H1 (cell line): ENCODE measurements around the gene FOXO1. TPM values are rescaled to one million over a fixed set of nuclear protein-coding genes. Genes with fewer than 3 reads are reported as not detected.

Experiments used
- CTCF ChIA-PET: fragments of 300-600 bp; sonication (Branson Sonifier 250); formaldehyde crosslinking; loops from one replicate; lab custom pipeline; 2021; ENCODE audit not compliant: partially characterized antibody; lab: Charles Lee
- POLR2A ChIA-PET: fragments of 300-600 bp; sonication (Branson Sonifier 250); formaldehyde crosslinking; loops from one replicate; lab custom pipeline; 2021; ENCODE audit warnings: inconsistent platforms; ENCODE audit not compliant: partially characterized antibody; lab: Charles Lee
- DNase-seq, 2 experiments: peaks; one replicate each; pipeline versions ENCODE4 v3.0.0 to v3.0.0-alpha.2; 2010 to 2022; ENCODE audit warnings: low spot score in 2 of 2, low read depth in 1 of 2, mixed read lengths in 1 of 2
- FAIRE-seq: peaks from 2 replicates; lab custom pipeline; 2011; peaks lifted over from hg19 to GRCh38; lab: Jason Lieb, UNC
- H2AFZ ChIP-seq: 2 replicates; pipeline ENCODE4 v1.8.1; 2012; ENCODE audit warnings: low read length, inconsistent platforms
- H2AK5ac ChIP-seq: 2 replicates; pipeline ENCODE4 v1.6.1; 2013; ENCODE audit warnings: low read depth, low read length
- H2BK120ac ChIP-seq: replicated peaks from 2 replicates; pipeline ENCODE3; 2013; ENCODE audit warnings: low read depth, low read length, inconsistent platforms
- H2BK12ac ChIP-seq: 2 replicates; pipeline ENCODE4 v1.6.1; 2013; ENCODE audit warnings: low read depth, low read length
- H2BK15ac ChIP-seq: 2 replicates; pipeline ENCODE4 v1.6.1; 2013; ENCODE audit warnings: low read length
- H2BK20ac ChIP-seq: 2 replicates; pipeline ENCODE4 v1.6.1; 2013; ENCODE audit warnings: low read length
- H2BK5ac ChIP-seq: 2 replicates; pipeline ENCODE4 v1.6.1; 2013; ENCODE audit warnings: low read depth, low read length
- H3K14ac ChIP-seq: 2 replicates; pipeline ENCODE4 v1.6.1; 2013; ENCODE audit warnings: inconsistent platforms; ENCODE audit not compliant: insufficient read length
- H3K18ac ChIP-seq: 2 replicates; pipeline ENCODE4 v1.6.1; 2013; ENCODE audit warnings: low read length; ENCODE audit errors: extremely low read depth
- H3K23ac ChIP-seq: 2 replicates; pipeline ENCODE4 v1.6.1; 2013; ENCODE audit warnings: inconsistent platforms; ENCODE audit not compliant: insufficient read length
- H3K23me2 ChIP-seq: 2 replicates; pipeline ENCODE4 v1.6.1; 2013; ENCODE audit warnings: low read depth, low read length
- H3K27ac ChIP-seq: 2 replicates; pipeline ENCODE4 v1.6.1; 2011; ENCODE audit warnings: low read depth, low read length, inconsistent platforms
- H3K27me3 ChIP-seq, 4 experiments: replicated peaks in 1 of 4; 1 replicate in 1 of 4; 2 replicates in 3 of 4; pipeline versions ENCODE4 v1.6.1 to v1.8.1; 2011 to 2013; ENCODE audit warnings: low read length in 3 of 4, mild to moderate bottlenecking in 3 of 4, inconsistent platforms in 2 of 4, mixed read lengths in 2 of 4, moderate library complexity in 1 of 4; ENCODE audit not compliant: control insufficient read depth in 3 of 4, insufficient read depth in 3 of 4; ENCODE audit errors: extremely low read depth in 1 of 4
- H3K36me3 ChIP-seq, 4 experiments: 2 replicates each; pipeline versions ENCODE4 v1.6.1 to v1.8.1; 2011 to 2013; ENCODE audit warnings: mild to moderate bottlenecking in 4 of 4, low read length in 3 of 4, moderate library complexity in 2 of 4, control low read depth in 1 of 4, inconsistent platforms in 1 of 4; ENCODE audit not compliant: insufficient read depth in 4 of 4, control insufficient read depth in 2 of 4
- H3K4ac ChIP-seq: replicated peaks from 2 replicates; pipeline ENCODE3; 2013; ENCODE audit warnings: low read length, low read depth, mixed read lengths, inconsistent platforms; ENCODE audit not compliant: insufficient read length
- H3K4me1 ChIP-seq, 4 experiments: replicated peaks in 1 of 4; 1 replicate in 1 of 4; 2 replicates in 3 of 4; pipeline versions ENCODE4 v1.6.1 to v1.8.1; 2011 to 2013; ENCODE audit warnings: low read length in 3 of 4, inconsistent platforms in 2 of 4, mixed read lengths in 1 of 4; ENCODE audit not compliant: insufficient read depth in 4 of 4, control insufficient read depth in 3 of 4
- H3K4me2 ChIP-seq, 2 experiments: 2 replicates each; pipeline versions ENCODE4 v1.6.1 to v1.8.1; 2011 to 2013; ENCODE audit warnings: low read depth in 2 of 2, low read length in 2 of 2, control low read depth in 1 of 2, inconsistent platforms in 1 of 2, mild to moderate bottlenecking in 1 of 2; ENCODE audit not compliant: insufficient read depth in 1 of 2
- H3K4me3 ChIP-seq, 4 experiments: fragments of 200-600, 300-600 bp in 1 of 4; sonication (generic), shearing (Covaris generic), sonication (Bioruptor Twin) in 1 of 4; 2 replicates each; pipeline versions ENCODE4 v1.5.1 to v1.8.1; 2011 to 2016; ENCODE audit warnings: low read length in 4 of 4, low read depth in 3 of 4, control low read depth in 2 of 4, inconsistent platforms in 2 of 4, mild to moderate bottlenecking in 2 of 4, mixed read lengths in 1 of 4, moderate library complexity in 1 of 4; ENCODE audit not compliant: insufficient read depth in 2 of 4; ENCODE audit errors: extremely low read depth in 1 of 4
- H3K56ac ChIP-seq: replicated peaks from 2 replicates; pipeline ENCODE3; 2013; ENCODE audit warnings: low read depth, mild to moderate bottlenecking, mixed read lengths, low read length, inconsistent platforms; ENCODE audit not compliant: insufficient read length
- H3K79me1 ChIP-seq: 2 replicates; pipeline ENCODE4 v1.6.1; 2013; ENCODE audit warnings: low read depth, low read length, control low read depth
- H3K79me2 ChIP-seq, 2 experiments: 2 replicates each; pipeline versions ENCODE4 v1.6.1 to v1.8.1; 2012 to 2013; ENCODE audit warnings: low read length in 2 of 2, mild to moderate bottlenecking in 2 of 2, inconsistent platforms in 1 of 2; ENCODE audit not compliant: insufficient read depth in 2 of 2, control insufficient read depth in 1 of 2
- H3K9ac ChIP-seq, 4 experiments: replicated peaks in 1 of 4; 1 replicate in 1 of 4; 2 replicates in 3 of 4; pipeline versions ENCODE4 v1.6.1 to v1.8.1; 2011 to 2013; ENCODE audit warnings: low read depth in 3 of 4, low read length in 3 of 4, control low read depth in 2 of 4, mild to moderate bottlenecking in 2 of 4, moderate library complexity in 2 of 4, inconsistent platforms in 1 of 4; ENCODE audit errors: extremely low read depth in 1 of 4
- H3K9me3 ChIP-seq, 2 experiments: 2 replicates each; pipeline versions ENCODE4 v1.6.1 to v1.8.1; 2012 to 2013; ENCODE audit warnings: mild to moderate bottlenecking in 2 of 2, moderate library complexity in 2 of 2, control low read depth in 1 of 2, inconsistent platforms in 1 of 2, low read depth in 1 of 2, low read length in 1 of 2, mixed read lengths in 1 of 2; ENCODE audit not compliant: insufficient read depth in 2 of 2
- H4K20me1 ChIP-seq, 2 experiments: replicated peaks in 1 of 2; 2 replicates each; pipeline versions ENCODE3 to v1.8.1; 2011 to 2013; ENCODE audit warnings: inconsistent platforms in 2 of 2, low read length in 2 of 2, mild to moderate bottlenecking in 1 of 2; ENCODE audit not compliant: insufficient read depth in 2 of 2, control insufficient read depth in 1 of 2
- H4K5ac ChIP-seq: 2 replicates; pipeline ENCODE4 v1.6.1; 2013; ENCODE audit warnings: low read length, low read depth, mixed read lengths, inconsistent platforms; ENCODE audit not compliant: insufficient read length
- H4K8ac ChIP-seq: 2 replicates; pipeline ENCODE4 v1.8.0; 2013; ENCODE audit warnings: mild to moderate bottlenecking, moderate library complexity, low read length, inconsistent platforms; ENCODE audit not compliant: insufficient read depth; ENCODE audit errors: extremely low read depth
- H4K91ac ChIP-seq: replicated peaks from 2 replicates; pipeline ENCODE3; 2013; ENCODE audit warnings: low read length, mixed read lengths, inconsistent platforms; ENCODE audit not compliant: insufficient read length
- ASH2L ChIP-seq: fragments of 200-600, 300-600 bp; sonication (generic); IDR thresholded peaks from one replicate; pipeline ENCODE4 v1.7.1; 2017; ENCODE audit warnings: low read length
- BACH1 ChIP-seq: IDR thresholded peaks from 2 replicates; pipeline ENCODE4 v1.6.1; 2012; ENCODE audit warnings: low read length, improper control_type of control experiment
- CBX8 ChIP-seq: fragments of 300-800, 300-1000 bp; sonication (generic); IDR thresholded peaks from 2 replicates; pipeline ENCODE4 v1.7.1; 2016; ENCODE audit warnings: low read depth, low read length, borderline replicate concordance
- CHD1 ChIP-seq: IDR thresholded peaks from 2 replicates; pipeline ENCODE4 v1.6.1; 2012; ENCODE audit warnings: low read depth, low read length, improper control_type of control experiment
- CTBP2 ChIP-seq: IDR thresholded peaks from 2 replicates; pipeline ENCODE4 v1.7.0; 2011; ENCODE audit warnings: borderline replicate concordance, mild to moderate bottlenecking, moderate library complexity, mixed read lengths, low read length; ENCODE audit not compliant: insufficient read depth, insufficient read length
- FOSL1 ChIP-seq: IDR thresholded peaks from 2 replicates; pipeline ENCODE4 v1.6.1; 2011; ENCODE audit warnings: mild to moderate bottlenecking, low read depth, low read length, moderate library complexity; ENCODE audit not compliant: insufficient read depth
- JUND ChIP-seq: IDR thresholded peaks from 2 replicates; pipeline ENCODE4 v1.6.1; 2011; ENCODE audit warnings: mild to moderate bottlenecking, improper control_type of control experiment, low read length
- NANOG ChIP-seq: IDR thresholded peaks from 2 replicates; pipeline ENCODE4 v1.6.1; 2011; ENCODE audit warnings: low read length, low read depth, mild to moderate bottlenecking, inconsistent platforms; ENCODE audit not compliant: insufficient read depth, poor library complexity, severe bottlenecking
- RXRA ChIP-seq: IDR thresholded peaks from 2 replicates; pipeline ENCODE4 v1.6.1; 2011; ENCODE audit warnings: low read depth, mild to moderate bottlenecking, low read length, moderate library complexity; ENCODE audit not compliant: insufficient read depth
- TAF7 ChIP-seq: optimal IDR thresholded peaks from 2 replicates; pipeline ENCODE3; 2011; ENCODE audit warnings: low read depth, mild to moderate bottlenecking, inconsistent platforms, low read length, moderate library complexity, borderline replicate concordance
- TCF12 ChIP-seq: IDR thresholded peaks from 2 replicates; pipeline ENCODE4 v1.6.1; 2011; ENCODE audit warnings: low read depth, mild to moderate bottlenecking, low read length
- WGBS, 2 experiments: shearing (Covaris generic) in 1 of 2; methylation state at CpG; one replicate each; pipeline versions ENCODE4 v1.1.6 to v1.1.7; 2013 to 2015; ENCODE audit warnings: low lambda C conversion rate in 2 of 2, mixed read lengths in 2 of 2, inconsistent platforms in 1 of 2, low coverage in 1 of 2, missing lambda C conversion rate in 1 of 2; ENCODE audit not compliant: insufficient replicate concordance in 2 of 2, insufficient coverage in 1 of 2, insufficient read length in 1 of 2; ENCODE audit errors: extremely low coverage in 1 of 2, missing lambda C conversion rate in 1 of 2; 5-methylcytosine and 5-hydroxymethylcytosine counted together
- polyA plus RNA-seq, 7 experiments: library from polyadenylated mRNA; depleted of rRNA in 3 of 7; stranded (reverse) in 5 of 7; unstranded in 2 of 7; fragments of >200 nt in 5 of 7; fragments of 200-250 nt in 2 of 7; gene quantifications; 1 replicate in 5 of 7; 2 replicates in 1 of 7; 4 replicates in 1 of 7; pipeline versions ENCODE4 v1.2.1 to v1.2.3, GENCODE V29; 2011 to 2013; ENCODE audit warnings: missing spikeins in 2 of 7, mixed read lengths in 2 of 7
- total RNA-seq: library from RNA; stranded (reverse); fragmentation: NEBNext Ultra II Directional; extraction: Animal tissue kit (Norgen Biotek cat#: 25700); gene quantifications from 2 replicates; pipeline ENCODE4 v1.2.1, GENCODE V29; 2021
- TF ChIP-seq, protein P1 (sequence below): IDR thresholded peaks from 2 replicates; pipeline ENCODE4 v1.6.1; 2011; ENCODE audit warnings: low read depth, mild to moderate bottlenecking, low read length; ENCODE audit not compliant: insufficient read depth

Gene FOXO1
- total and polyA plus RNA-seq, 2 of the 8 experiments (the other 6 are each of a cell fraction or from before 2014, with no cell fraction given): 35.3 to 56.9 TPM

DNA sequence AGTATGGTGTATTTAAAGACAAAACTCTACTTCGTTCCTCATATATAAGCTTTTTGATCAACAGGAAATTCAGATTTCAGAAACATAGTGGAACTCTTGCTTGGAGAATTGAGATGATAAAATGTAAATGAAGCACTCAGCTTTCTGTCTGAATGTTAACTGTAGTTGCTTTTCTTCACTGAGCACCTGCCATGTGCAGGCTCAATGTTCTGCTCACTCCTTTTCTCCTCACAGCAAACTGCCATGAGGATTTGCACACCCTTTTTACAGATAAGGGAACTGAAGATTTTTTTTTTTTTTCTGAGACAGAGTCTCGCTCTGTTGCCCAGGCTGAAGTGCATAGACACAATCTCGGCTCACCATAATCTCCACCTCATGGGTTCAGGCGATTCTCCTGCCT, 28.0 kb upstream of the FOXO1 start:
- DNase-seq (no peak), FAIRE-seq (no peak)
- Histone ChIP-seq H3K4me3 (no peak overlapping the region), H3K27ac (no peak overlapping the region), H3K9me3 (no peaks in the 10 kb centered on the region), H3K9ac (no peak overlapping the region), H2BK12ac (no peak overlapping the region), H3K56ac (no peak overlapping the region), H2AFZ (no peak overlapping the region), H4K5ac (no peak overlapping the region), H4K20me1 (no peaks in the 10 kb centered on the region), H4K91ac (no peak overlapping the region), H3K4me1 (no peaks in the 10 kb centered on the region), H2BK15ac (no peak overlapping the region), H2AK5ac (no peak overlapping the region), H3K14ac (no peak overlapping the region), H3K36me3 (no peaks in the 10 kb centered on the region), H3K23ac (no peak overlapping the region), H3K4me2 (no peak overlapping the region), H2BK5ac (no peak overlapping the region), H3K23me2 (no peaks in the 10 kb centered on the region), H2BK120ac (no peak overlapping the region), H3K79me2 (no peaks in the 10 kb centered on the region), H3K18ac (no peak overlapping the region), H3K79me1 (no peaks in the 10 kb centered on the region), H3K27me3 (no peaks in the 10 kb centered on the region; a peak in 2 of 7 replicates), H2BK20ac (no peak overlapping the region), H4K8ac (no peak overlapping the region), H3K4ac (no peak overlapping the region)
- TF ChIP-seq CBX8: no peak
- TF ChIP-seq ASH2L: no peak
- no peak for TF ChIP-seq TCF12
- TF ChIP-seq JUND: no peak
- no peak for TF ChIP-seq RXRA
- TF ChIP-seq FOSL1: no peak
- TF ChIP-seq, protein P1, sequence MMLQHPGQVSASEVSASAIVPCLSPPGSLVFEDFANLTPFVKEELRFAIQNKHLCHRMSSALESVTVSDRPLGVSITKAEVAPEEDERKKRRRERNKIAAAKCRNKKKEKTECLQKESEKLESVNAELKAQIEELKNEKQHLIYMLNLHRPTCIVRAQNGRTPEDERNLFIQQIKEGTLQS: no peak
- no peak for TF ChIP-seq BACH1
- no peak for TF ChIP-seq CHD1
- TF ChIP-seq NANOG: no peak
- no peak for TF ChIP-seq TAF7
- no peak for TF ChIP-seq CTBP2
- ChIA-PET POLR2A (interaction anchor here (0.6 kb wide), 1 partner anchor 450 kb away, joined by 3 read pairs; no protein-coding TSS in a partner anchor), CTCF (interaction anchor here (0.6 to 1.8 kb wide), 5 partner anchors 11 to 625 kb away, joined by 3 to 6 read pairs (median 3); no protein-coding TSS in a partner anchor)
- 83% methylated on average over 4 of the region's 4 CpGs; no CpG with 5 or more reads in 1 of the 2 experiments for WGBS, 2 experiments
